DMS79 treated with DMSO at 0.1 percent for 48 hours (cell line): ENCODE results near the gene BPIFB6.

Experiments
- DNase-seq: peaks from one replicate; lab custom pipeline; 2025; lab: John Stamatoyannopoulos, UW

The BPIFB6 gene

GRCh38 chr20:33002087-33002808, 29.2 kb upstream of the BPIFB6 start:
- no peak for DNase-seq

GRCh38 chr20:33004141-33004751, 27.2 kb upstream of the BPIFB6 start, which contains the start of gene SUN5:
Gene SUN5, minus strand, starts transcription at chr20:33004433. Its CDS starts 93 bp downstream, at chr20:33004340.
- DNase-seq, result no peak

- no peak for DNase-seq
Observed at GRCh38 chr20:33005132-33005566, 26.3 kb upstream of the BPIFB6 start.

- no peak for DNase-seq
Observed at GRCh38 chr20:33005908-33006775, 25.3 kb upstream of the BPIFB6 start.

GRCh38 chr20:33006776-33007375, 24.6 kb upstream of the BPIFB6 start:
- no peak for DNase-seq

- no peak for DNase-seq
Observed at GRCh38 chr20:33007376-33008335, 23.8 kb upstream of the BPIFB6 start, which contains the start of gene BPIFB2. Gene BPIFB2, plus strand, starts transcription at chr20:33007704. Its CDS starts 871 bp downstream, at chr20:33008575.

- DNase-seq, result no peak
Observed at GRCh38 chr20:33008336-33009213, 22.9 kb upstream of the BPIFB6 start.

GRCh38 chr20:33009214-33010132, 22.0 kb upstream of the BPIFB6 start:
- DNase-seq, result no peak

GRCh38 chr20:33010133-33010504, 21.3 kb upstream of the BPIFB6 start:
- DNase-seq, result no peak

- no peak for DNase-seq
Observed at GRCh38 chr20:33010674-33011449, 20.6 kb upstream of the BPIFB6 start.

- no peak for DNase-seq
Observed at GRCh38 chr20:33012327-33013189, 18.9 kb upstream of the BPIFB6 start.

- DNase-seq, result no peak
Observed at GRCh38 chr20:33013701-33014326, 17.6 kb upstream of the BPIFB6 start.

GRCh38 chr20:33014336-33015113, 16.9 kb upstream of the BPIFB6 start:
- DNase-seq, result no peak

GRCh38 chr20:33015114-33015484, 16.3 kb upstream of the BPIFB6 start:
- DNase-seq, result no peak

- no peak for DNase-seq
Observed at GRCh38 chr20:33015700-33016580, 15.5 kb upstream of the BPIFB6 start.
